GM18505 (cell line): ENCODE data around the gene CNST.
A peak's percentile ranks its signal among the peaks of the same experiment; 100 is the strongest.
"Not testable (repeated sequence)": the region's sequence is repeated elsewhere in the genome, so short reads cannot be mapped to it uniquely, and the experiment has no call there.

Experiments
- ATAC-seq: cut with Tn5 transposase; IDR thresholded peaks from one replicate; pipeline ENCODE4 v1.9.1; 2021; ENCODE audit not compliant: unreplicated experiment
- POLR2A ChIP-seq: IDR thresholded peaks from 4 replicates; pipeline ENCODE4 v1.6.1; 2011; ENCODE audit warnings: borderline replicate concordance; ENCODE audit not compliant: insufficient read depth, insufficient read length; ENCODE audit errors: extremely low read depth

Gene CNST

GRCh38 chr1:246599315-246599714, 33.1 kb downstream of the CNST start:
- ATAC-seq: no peak

GRCh38 chr1:246600579-246600978, 34.3 kb downstream of the CNST start:
- no peak for TF ChIP-seq POLR2A
- no peak for ATAC-seq

More at GRCh38 chr1:246599315-246599714, 33.1 kb downstream of the CNST start:
- no peak for TF ChIP-seq POLR2A

DNA sequence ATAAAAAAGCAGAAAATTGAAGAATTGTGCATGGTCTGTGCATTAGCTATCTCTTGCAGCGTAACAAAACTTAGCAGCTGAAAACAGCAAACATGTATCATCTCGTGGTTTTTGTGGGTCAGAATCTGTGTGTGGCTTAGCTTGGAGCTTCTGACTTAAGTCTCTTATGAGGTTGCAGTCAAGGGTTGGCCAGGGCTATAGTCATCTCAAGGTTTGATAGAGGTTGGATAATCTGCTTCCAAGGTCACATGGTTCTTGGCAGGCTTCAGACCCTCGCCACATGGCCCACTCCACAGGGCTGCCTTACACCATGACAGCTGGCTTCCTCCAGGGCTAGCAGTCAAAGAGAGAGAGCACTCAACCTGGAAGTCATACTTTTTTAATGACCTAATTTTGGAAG, 35.9 kb downstream of the CNST start:
- no peak for TF ChIP-seq POLR2A
- no peak for ATAC-seq

- not testable (repeated sequence) for ATAC-seq
These were observed 39.0 kb downstream of the CNST start for GRCh38 chr1:246605231-246605630.

DNA sequence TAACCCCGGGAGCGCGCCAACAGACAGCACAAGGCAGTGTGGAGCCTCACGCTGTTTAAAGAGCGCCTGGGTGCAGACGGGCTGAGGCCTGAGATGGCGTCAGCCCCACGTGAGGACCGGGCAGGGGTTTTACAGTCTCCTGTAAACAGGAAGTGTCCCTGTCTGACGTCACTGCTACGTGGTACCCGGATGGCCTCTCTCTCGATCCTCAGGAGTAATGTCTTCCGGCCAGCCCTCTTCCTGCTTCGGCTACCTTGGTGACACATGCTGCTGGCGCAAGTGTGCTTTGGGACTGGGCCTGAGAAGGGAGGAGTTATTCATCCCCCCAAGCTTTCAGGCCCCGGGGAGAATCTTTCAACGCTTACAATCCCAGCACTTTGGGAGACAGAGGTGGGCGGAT, 41.2 kb downstream of the CNST start:
- no peak for ATAC-seq
- TF ChIP-seq POLR2A: no peak

GRCh38 chr1:246608616-246609376, 42.5 kb downstream of the CNST start:
- TF ChIP-seq POLR2A: no peak
- peak; percentile 59 for ATAC-seq

DNA sequence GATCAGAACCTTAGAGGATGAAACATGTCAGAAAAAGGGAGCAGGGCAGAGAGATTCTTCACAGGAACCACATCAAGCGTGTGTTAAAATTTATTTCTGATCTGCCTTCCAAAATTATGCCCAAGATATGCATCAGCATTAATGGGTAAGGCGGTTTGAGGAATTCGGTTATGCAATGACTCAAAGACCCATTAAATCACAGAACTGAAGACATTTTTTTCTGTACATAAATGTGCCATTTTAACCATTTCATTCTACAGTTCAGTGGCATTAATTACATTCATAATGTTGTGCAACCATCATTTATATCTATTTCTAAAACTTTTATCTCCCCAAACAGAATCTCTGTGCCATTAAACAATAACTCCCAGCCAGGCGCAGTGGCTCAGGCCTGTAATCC, 43.4 kb downstream of the CNST start:
- ATAC-seq: no peak
- TF ChIP-seq POLR2A: no peak

- no peak for TF ChIP-seq POLR2A
- no peak for ATAC-seq
These were observed 47.0 kb downstream of the CNST start for GRCh38 chr1:246613096-246613758.

DNA sequence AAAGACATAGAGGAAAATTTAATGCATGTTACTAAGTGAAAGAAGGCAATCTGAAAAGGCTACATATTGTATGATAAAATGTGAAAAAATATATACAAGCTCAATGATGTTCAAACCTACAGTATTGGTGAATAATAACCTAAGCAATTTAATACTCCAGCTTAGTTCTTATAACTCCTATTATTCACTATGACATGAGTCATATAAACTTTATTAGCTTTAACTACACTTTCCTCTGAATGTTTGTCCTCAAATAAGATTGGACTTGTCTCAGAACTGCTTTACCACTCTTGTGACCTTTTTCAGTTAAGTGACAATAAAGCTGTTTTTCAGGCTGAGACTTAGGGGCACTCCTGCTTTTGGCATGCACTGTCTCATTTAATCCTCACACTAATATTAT, 50.9 kb downstream of the CNST start:
- no peak for TF ChIP-seq POLR2A
- no peak for ATAC-seq

- no peak for TF ChIP-seq POLR2A
- ATAC-seq: no peak
These were observed 51.5 kb downstream of the CNST start for GRCh38 chr1:246617768-246618167.

DNA sequence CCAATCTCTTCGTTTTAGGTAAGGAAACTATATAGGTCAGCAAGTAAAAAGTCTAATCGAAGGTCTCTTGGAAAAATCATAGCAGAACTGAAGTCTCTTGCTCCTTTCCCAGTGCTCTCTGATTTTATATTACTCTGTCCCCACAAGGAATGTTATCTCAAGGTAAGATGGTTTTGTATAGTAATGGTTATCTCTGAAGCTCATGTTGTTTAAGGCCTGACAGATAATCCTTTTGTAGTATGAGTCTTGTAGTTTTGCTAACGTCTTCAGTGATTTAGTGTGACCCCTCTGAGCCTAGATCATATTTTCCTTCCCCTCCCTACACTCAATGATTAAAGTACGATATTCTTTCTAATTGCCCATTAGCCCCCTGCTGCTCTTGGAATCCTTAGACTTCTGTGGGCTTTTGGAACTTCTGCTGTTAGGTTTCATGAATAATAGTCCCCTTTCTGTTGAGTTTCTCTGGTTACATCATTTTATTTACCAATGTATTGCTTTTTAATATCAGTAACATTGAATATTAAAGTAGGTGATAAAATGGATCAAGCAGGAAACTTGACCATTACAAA, 52.1 kb downstream of the CNST start:
- TF ChIP-seq POLR2A: no peak
- no peak for ATAC-seq

DNA sequence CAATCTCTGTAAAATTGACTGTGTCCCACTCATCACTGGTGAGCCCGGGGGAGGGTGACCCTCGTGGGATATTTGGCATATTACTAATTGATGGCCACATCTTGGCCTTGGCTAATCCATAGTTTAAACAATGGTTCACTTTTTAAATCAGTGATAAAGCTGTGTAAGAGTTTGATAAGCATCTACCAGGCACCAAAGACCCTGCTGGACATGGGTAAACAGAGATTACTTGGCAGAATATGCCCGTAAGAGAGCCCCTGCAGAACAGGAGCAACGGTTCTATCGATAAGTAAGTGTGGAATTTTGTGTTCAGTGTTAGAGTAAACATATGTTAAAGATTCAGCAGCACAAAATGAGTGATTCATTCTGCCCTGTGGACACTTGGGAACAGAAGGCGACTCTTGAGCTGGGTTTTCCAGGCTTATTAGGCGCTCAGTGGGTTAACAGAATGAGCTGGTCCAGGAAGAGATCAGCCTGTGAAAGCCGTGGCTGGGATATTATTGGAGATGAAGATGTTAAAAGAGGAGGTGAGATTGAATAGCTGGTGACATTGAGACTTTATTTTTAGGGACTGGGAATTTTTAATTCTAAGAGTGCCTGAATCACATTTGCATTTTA, 55.9 kb downstream of the CNST start:
- no peak for ATAC-seq
- no peak for TF ChIP-seq POLR2A

DNA sequence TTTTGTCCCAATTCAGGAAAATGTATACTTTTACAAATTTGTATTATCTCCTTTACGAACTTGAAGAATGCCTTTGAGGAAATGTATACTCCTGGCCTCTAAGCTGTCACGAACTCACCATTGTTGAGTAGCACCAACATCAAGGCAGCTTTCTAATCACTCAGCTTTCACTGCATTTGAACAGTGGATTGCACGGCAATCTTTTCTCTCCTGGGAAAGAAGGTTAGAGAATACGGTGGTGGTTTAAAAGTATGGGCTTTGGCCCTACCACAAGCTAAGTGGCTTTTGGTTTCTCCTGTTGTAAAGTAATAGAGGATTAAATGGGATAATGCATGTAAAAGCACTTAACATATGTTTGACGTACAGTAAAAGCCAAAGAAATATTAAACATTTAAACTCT, 57.8 kb downstream of the CNST start:
- no peak for TF ChIP-seq POLR2A
- no peak for ATAC-seq

- peak; percentile 97 for ATAC-seq
These were observed 62.8 kb downstream of the CNST start for GRCh38 chr1:246629030-246629429.

More at GRCh38 chr1:246629030-246629429, 62.8 kb downstream of the CNST start:
- TF ChIP-seq POLR2A: no peak
